Mesenchymal stem cell (in vitro differentiated cells and primary cell): ENCODE measurements around the gene DMD.

ENCODE experiments used
- DNase-seq: peaks from one replicate; pipeline ENCODE4 v3.0.0-alpha.2; 2013
- H2AFZ ChIP-seq: one replicate; pipeline ENCODE4 v1.6.1; 2013; ENCODE audit warnings: low read depth, mild to moderate bottlenecking, control low read depth, inconsistent platforms, low read length, moderate library complexity
- H2AK5ac ChIP-seq: 2 replicates; pipeline ENCODE4 v1.6.1; 2013; ENCODE audit warnings: low read length, moderate library complexity, mild to moderate bottlenecking, inconsistent platforms; ENCODE audit not compliant: severe bottlenecking
- H2BK120ac ChIP-seq: one replicate; pipeline ENCODE4 v1.6.1; 2013; ENCODE audit warnings: low read depth, mild to moderate bottlenecking, inconsistent platforms, low read length, moderate library complexity
- H2BK12ac ChIP-seq, 2 experiments: one replicate each; pipeline ENCODE4 v1.6.1; 2013; ENCODE audit warnings: inconsistent platforms in 2 of 2, low read length in 2 of 2, mild to moderate bottlenecking in 2 of 2, moderate library complexity in 2 of 2, control low read depth in 1 of 2
- H2BK15ac ChIP-seq: one replicate; pipeline ENCODE4 v1.6.1; 2013; ENCODE audit warnings: mild to moderate bottlenecking, low read depth, inconsistent platforms; ENCODE audit not compliant: poor library complexity, severe bottlenecking
- H2BK5ac ChIP-seq: 2 replicates; pipeline ENCODE4 v1.6.1; 2013; ENCODE audit warnings: low read depth, mild to moderate bottlenecking, low read length, control low read depth, inconsistent platforms; ENCODE audit not compliant: poor library complexity, severe bottlenecking
- H3K14ac ChIP-seq, 2 experiments: one replicate each; pipeline ENCODE4 v1.6.1; 2013; ENCODE audit warnings: inconsistent platforms in 2 of 2, low read length in 2 of 2, control low read depth in 1 of 2, mild to moderate bottlenecking in 1 of 2, moderate library complexity in 1 of 2
- H3K18ac ChIP-seq, 2 experiments: one replicate each; pipeline ENCODE4 v1.6.1; 2013; ENCODE audit warnings: inconsistent platforms in 2 of 2, low read length in 2 of 2, control low read depth in 1 of 2, low read depth in 1 of 2, mild to moderate bottlenecking in 1 of 2
- H3K23ac ChIP-seq, 2 experiments: one replicate each; pipeline ENCODE4 v1.6.1; 2013; ENCODE audit warnings: inconsistent platforms in 2 of 2, low read length in 2 of 2, mild to moderate bottlenecking in 2 of 2, moderate library complexity in 2 of 2, control low read depth in 1 of 2
- H3K27ac ChIP-seq: 2 replicates; pipeline ENCODE4 v1.5.1; 2013; ENCODE audit warnings: mild to moderate bottlenecking, moderate library complexity, low read length, control low read depth, inconsistent platforms; ENCODE audit not compliant: poor library complexity, severe bottlenecking
- H3K27me3 ChIP-seq, 2 experiments: 2 replicates each; pipeline versions ENCODE4 v1.6.1 to v1.7.0; 2013; ENCODE audit warnings: low read length in 2 of 2, mild to moderate bottlenecking in 2 of 2, moderate library complexity in 2 of 2, control low read depth in 1 of 2, inconsistent platforms in 1 of 2; ENCODE audit not compliant: control insufficient read depth in 1 of 2, insufficient read depth in 1 of 2
- H3K36me3 ChIP-seq, 2 experiments: 2 replicates each; pipeline versions ENCODE4 v1.6.1 to v1.7.0; 2013; ENCODE audit warnings: low read length in 2 of 2, control low read depth in 1 of 2, inconsistent platforms in 1 of 2, low read depth in 1 of 2, mild to moderate bottlenecking in 1 of 2; ENCODE audit not compliant: insufficient read depth in 2 of 2, control insufficient read depth in 1 of 2
- H3K4ac ChIP-seq, 2 experiments: one replicate each; pipeline ENCODE4 v1.6.1; 2013; ENCODE audit warnings: inconsistent platforms in 2 of 2, low read length in 2 of 2, mild to moderate bottlenecking in 2 of 2, moderate library complexity in 2 of 2, control low read depth in 1 of 2, low read depth in 1 of 2
- H3K4me1 ChIP-seq: 2 replicates; pipeline ENCODE4 v1.6.1; 2013; ENCODE audit warnings: low read depth, low read length, control low read depth; ENCODE audit not compliant: control insufficient read depth, insufficient read depth
- H3K4me2 ChIP-seq: 2 replicates; pipeline ENCODE4 v1.6.1; 2013; ENCODE audit warnings: low read length, mild to moderate bottlenecking, inconsistent platforms; ENCODE audit not compliant: poor library complexity, severe bottlenecking
- H3K4me3 ChIP-seq, 2 experiments: 2 replicates each; pipeline versions ENCODE4 v1.5.1 to v1.7.0; 2013; ENCODE audit warnings: low read length in 2 of 2, mild to moderate bottlenecking in 2 of 2, control low read depth in 1 of 2, low read depth in 1 of 2; ENCODE audit not compliant: insufficient read depth in 1 of 2
- H3K79me1 ChIP-seq: replicated peaks from 2 replicates; pipeline ENCODE4 v1.6.1; 2013; ENCODE audit warnings: mild to moderate bottlenecking, control low read depth, low read length, inconsistent platforms; ENCODE audit not compliant: poor library complexity, severe bottlenecking
- H3K9ac ChIP-seq: 2 replicates; pipeline ENCODE4 v1.7.0; 2013; ENCODE audit warnings: mild to moderate bottlenecking, low read length, moderate library complexity
- H3K9me3 ChIP-seq: 2 replicates; pipeline ENCODE4 v1.7.0; 2013; ENCODE audit warnings: mild to moderate bottlenecking, low read length; ENCODE audit not compliant: control insufficient read depth
- H4K8ac ChIP-seq: one replicate; pipeline ENCODE4 v1.6.1; 2013; ENCODE audit warnings: inconsistent platforms, mild to moderate bottlenecking, low read length, moderate library complexity
- H4K91ac ChIP-seq: one replicate; pipeline ENCODE4 v1.6.1; 2013; ENCODE audit warnings: mild to moderate bottlenecking, low read length, inconsistent platforms
- WGBS: methylation state at CpG from one replicate; pipeline ENCODE4 v1.1.7; 2013; ENCODE audit warnings: mixed read lengths; 5-methylcytosine and 5-hydroxymethylcytosine counted together

The DMD gene

DNA sequence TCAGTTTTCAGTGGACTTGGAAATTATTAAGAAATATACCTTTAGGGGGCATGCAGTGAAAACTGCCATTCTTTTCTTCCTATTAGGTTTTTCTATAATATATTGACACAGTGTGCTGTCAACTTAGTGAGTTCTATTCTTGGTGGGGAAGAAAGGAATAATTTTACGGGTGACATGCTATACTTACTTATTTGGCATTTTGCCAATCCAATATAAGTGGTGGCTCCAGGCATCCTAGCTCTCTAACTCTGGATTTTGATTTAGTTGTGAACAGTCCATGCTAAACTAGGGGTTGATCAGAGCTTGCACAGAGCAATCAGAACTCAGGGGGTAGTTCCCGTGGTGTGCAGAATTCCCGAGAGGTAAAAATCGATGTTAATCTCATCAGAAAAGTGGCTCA is 1861.8 kb downstream of the DMD start:
- H2BK15ac ChIP-seq, result no peak overlapping the region
- no peak overlapping the region for H3K4ac ChIP-seq
- H3K36me3 ChIP-seq, result no peaks in the 10 kb centered on the region
- H3K4me3 ChIP-seq, result no peak overlapping the region
- H2AFZ ChIP-seq, result no peak overlapping the region
- H3K18ac ChIP-seq, result no peak overlapping the region
- no peaks in the 10 kb centered on the region for H3K79me1 ChIP-seq
- H3K27ac ChIP-seq, result no peak overlapping the region
- DNase-seq, result no peak
- no peak overlapping the region for H2BK5ac ChIP-seq
- H2BK12ac ChIP-seq, result no peak overlapping the region
- no peak overlapping the region for H3K4me2 ChIP-seq
- whole genome bisulfite sequencing, result 93% methylated on average over 4 of the region's 4 CpGs
- no peaks in the 10 kb centered on the region for H3K9me3 ChIP-seq
- no peak overlapping the region for H4K8ac ChIP-seq
- no peak overlapping the region for H3K23ac ChIP-seq
- no peak overlapping the region for H3K14ac ChIP-seq
- H4K91ac ChIP-seq, result no peak overlapping the region
- no peak overlapping the region for H2BK120ac ChIP-seq
- no peak overlapping the region for H3K9ac ChIP-seq
- no peak overlapping the region for H2AK5ac ChIP-seq
- no peaks in the 10 kb centered on the region for H3K4me1 ChIP-seq
- H3K27me3 ChIP-seq, result no peaks in the 10 kb centered on the region

DNA sequence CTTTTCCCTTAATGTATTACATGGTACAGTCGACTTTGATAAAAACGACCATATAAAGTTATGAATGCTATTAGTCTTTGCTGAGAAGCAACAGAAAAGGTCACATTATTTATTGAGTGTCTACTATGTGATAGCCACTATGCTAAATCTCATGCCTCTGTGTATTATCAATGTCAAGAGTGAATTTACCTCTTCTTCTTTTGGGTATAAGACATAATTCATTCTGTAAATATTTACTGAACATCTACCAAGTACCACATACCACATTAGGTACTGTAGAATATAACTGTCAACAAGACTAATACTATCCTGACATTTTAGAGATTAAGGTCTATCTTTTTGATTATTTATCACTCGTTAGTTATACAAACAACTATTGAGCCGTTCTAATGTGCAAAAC is 1870.8 kb downstream of the DMD start:
- no peaks in the 10 kb centered on the region for H3K36me3 ChIP-seq
- no peak overlapping the region for H2BK15ac ChIP-seq
- H3K4ac ChIP-seq, result no peak overlapping the region
- H3K4me1 ChIP-seq, result no peaks in the 10 kb centered on the region
- no peak overlapping the region for H3K23ac ChIP-seq
- no CpG with 5 or more reads among the region's 4 CpGs for WGBS
- H3K18ac ChIP-seq, result no peak overlapping the region
- H3K14ac ChIP-seq, result no peak overlapping the region
- no peak overlapping the region for H2AFZ ChIP-seq
- no peak overlapping the region for H3K4me3 ChIP-seq
- H3K27ac ChIP-seq, result no peak overlapping the region
- no peak overlapping the region for H2BK5ac ChIP-seq
- H3K9me3 ChIP-seq, result no peaks in the 10 kb centered on the region
- no peak overlapping the region for H4K8ac ChIP-seq
- H3K79me1 ChIP-seq, result no peaks in the 10 kb centered on the region
- no peak overlapping the region for H2AK5ac ChIP-seq
- no peak overlapping the region for H2BK120ac ChIP-seq
- H3K27me3 ChIP-seq, result no peaks in the 10 kb centered on the region
- H3K4me2 ChIP-seq, result no peak overlapping the region
- H3K9ac ChIP-seq, result no peak overlapping the region
- H4K91ac ChIP-seq, result no peak overlapping the region
- H2BK12ac ChIP-seq, result no peak overlapping the region
- DNase-seq, result peak; percentile 24

DNA sequence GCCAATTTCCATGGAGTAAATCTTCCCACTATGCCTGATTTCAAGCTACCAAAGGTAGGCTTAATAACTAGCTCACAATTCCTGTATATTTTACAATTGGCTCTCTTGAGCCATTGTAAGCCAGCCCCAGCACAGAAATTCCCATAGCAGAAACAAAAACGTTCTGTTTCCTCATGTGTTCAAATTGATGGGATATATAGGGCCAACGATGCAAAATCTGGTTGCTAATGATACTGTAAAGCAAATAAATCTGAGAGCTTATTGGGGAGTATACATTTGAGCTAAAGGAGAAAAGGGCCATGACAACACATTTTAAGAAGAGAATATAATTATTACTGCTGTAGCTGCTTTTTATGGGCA is 1872.4 kb downstream of the DMD start:
- Histone ChIP-seq H2BK120ac (no peak overlapping the region), H3K9me3 (no peaks in the 10 kb centered on the region), H3K9ac (no peak overlapping the region), H3K18ac (peak overlapping the region in 1 of 2 experiments; percentile 54), H3K27me3 (no peaks in the 10 kb centered on the region), H3K36me3 (no peaks in the 10 kb centered on the region), H3K4me2 (no peak overlapping the region), H4K8ac (no peak overlapping the region), H3K4ac (no peak overlapping the region), H3K79me1 (no peaks in the 10 kb centered on the region), H3K4me1 (no peaks in the 10 kb centered on the region), H2BK12ac (no peak overlapping the region), H4K91ac (no peak overlapping the region), H3K23ac (no peak overlapping the region), H3K27ac (no peak overlapping the region), H2BK5ac (no peak overlapping the region), H2AFZ (no peak overlapping the region), H3K4me3 (no peak overlapping the region), H2AK5ac (no peak overlapping the region), H3K14ac (no peak overlapping the region), H2BK15ac (no peak overlapping the region)
- WGBS, result 79% methylated on average over 2 of the region's 2 CpGs
- DNase-seq, result peak; percentile 7

DNA sequence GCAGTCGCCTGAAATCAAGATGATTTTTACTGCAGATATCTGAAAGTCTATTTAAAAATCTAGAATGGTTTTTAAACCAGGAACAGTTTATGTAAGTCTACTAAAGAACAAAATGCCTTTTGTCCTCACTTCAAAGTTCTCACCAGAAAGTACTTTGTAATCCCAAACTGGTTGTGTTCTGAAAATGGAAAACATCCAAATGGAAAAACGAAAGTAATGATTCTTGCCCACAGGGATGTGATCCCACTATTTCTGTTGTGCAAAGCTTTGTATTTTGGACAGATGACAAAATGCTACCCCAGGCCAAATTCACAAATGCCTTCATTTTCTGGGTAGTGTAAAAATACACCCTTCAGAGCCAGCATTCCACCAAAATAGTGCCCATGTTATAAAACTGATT is 1874.0 kb downstream of the DMD start:
- H3K4me1 ChIP-seq, result no peaks in the 10 kb centered on the region
- H2BK120ac ChIP-seq, result no peak overlapping the region
- H3K18ac ChIP-seq, result no peak overlapping the region
- no peak overlapping the region for H2BK5ac ChIP-seq
- H2AFZ ChIP-seq, result no peak overlapping the region
- no peak overlapping the region for H3K4me3 ChIP-seq
- no peak overlapping the region for H2BK12ac ChIP-seq
- no peaks in the 10 kb centered on the region for H3K9me3 ChIP-seq
- WGBS, result no CpG with 5 or more reads among the region's 2 CpGs
- no peak overlapping the region for H4K91ac ChIP-seq
- DNase-seq, result no peak
- no peak overlapping the region for H2BK15ac ChIP-seq
- no peak overlapping the region for H3K9ac ChIP-seq
- no peaks in the 10 kb centered on the region for H3K27me3 ChIP-seq
- H2AK5ac ChIP-seq, result no peak overlapping the region
- H3K4me2 ChIP-seq, result no peak overlapping the region
- H3K4ac ChIP-seq, result no peak overlapping the region
- H3K23ac ChIP-seq, result no peak overlapping the region
- H4K8ac ChIP-seq, result no peak overlapping the region
- H3K27ac ChIP-seq, result no peak overlapping the region
- no peaks in the 10 kb centered on the region for H3K79me1 ChIP-seq
- no peaks in the 10 kb centered on the region for H3K36me3 ChIP-seq
- H3K14ac ChIP-seq, result no peak overlapping the region
